GM19467 (cell line): ENCODE results near the gene KIAA1210.
"Not testable (repeated sequence)": the region's sequence is repeated elsewhere in the genome, so short reads cannot be mapped to it uniquely, and the experiment has no call there.

ENCODE experiments used
- ATAC-seq: cut with Tn5 transposase; IDR thresholded peaks from one replicate; pipeline ENCODE4 v1.9.1; 2021; ENCODE audit warnings: mild to moderate bottlenecking, moderate library complexity; ENCODE audit not compliant: unreplicated experiment

The KIAA1210 gene

GRCh38 chrX:119040432-119040831, 87.2 kb downstream of the KIAA1210 start:
- no peak for ATAC-seq

DNA sequence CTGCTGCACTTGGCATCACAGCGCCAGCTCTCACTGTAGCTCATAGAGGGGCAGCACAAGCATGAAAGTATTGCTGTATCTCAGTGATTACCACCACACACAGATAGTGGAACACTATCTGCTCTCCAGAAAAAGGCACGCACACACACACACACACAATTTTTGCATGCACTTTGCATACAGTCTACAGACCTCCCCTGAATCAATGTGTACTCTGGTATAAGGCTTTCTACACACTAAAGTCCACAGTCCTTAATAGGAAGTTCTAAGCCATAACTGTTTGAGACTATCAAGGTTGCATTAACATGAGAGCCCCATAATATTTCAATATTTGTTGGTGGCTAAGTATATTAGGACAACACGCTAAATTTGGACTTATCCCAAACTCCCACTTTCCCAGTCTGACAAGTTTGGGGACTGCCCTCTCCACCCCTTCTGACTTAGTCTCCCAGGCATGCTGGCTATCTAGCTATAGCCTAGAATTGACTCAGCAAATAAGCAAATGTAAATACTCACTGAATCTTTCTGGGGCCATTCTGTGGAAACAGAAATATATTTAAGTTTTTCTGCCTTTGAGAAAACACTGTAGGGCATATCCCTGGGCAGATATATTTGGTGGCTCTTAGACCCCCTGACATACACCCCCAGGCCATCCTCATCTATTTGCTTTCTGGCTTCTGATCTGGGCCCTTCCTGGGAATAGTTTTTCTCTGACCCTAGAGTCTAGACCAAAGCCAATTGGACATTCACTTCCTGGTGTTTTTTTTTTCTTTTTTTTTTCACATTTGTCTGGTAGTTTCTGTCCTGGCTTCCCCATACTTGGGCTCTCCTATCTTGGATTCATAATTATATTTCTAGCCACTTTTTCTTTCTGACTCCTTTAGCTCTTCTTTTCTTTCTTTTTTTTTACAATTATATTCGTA, 91.2 kb downstream of the KIAA1210 start:
- ATAC-seq: no peak

- ATAC-seq: no peak
These were observed 96.6 kb downstream of the KIAA1210 start for GRCh38 chrX:119030990-119031389.

- not testable (repeated sequence) for ATAC-seq
These were observed 98.0 kb downstream of the KIAA1210 start for GRCh38 chrX:119029656-119030055.

DNA sequence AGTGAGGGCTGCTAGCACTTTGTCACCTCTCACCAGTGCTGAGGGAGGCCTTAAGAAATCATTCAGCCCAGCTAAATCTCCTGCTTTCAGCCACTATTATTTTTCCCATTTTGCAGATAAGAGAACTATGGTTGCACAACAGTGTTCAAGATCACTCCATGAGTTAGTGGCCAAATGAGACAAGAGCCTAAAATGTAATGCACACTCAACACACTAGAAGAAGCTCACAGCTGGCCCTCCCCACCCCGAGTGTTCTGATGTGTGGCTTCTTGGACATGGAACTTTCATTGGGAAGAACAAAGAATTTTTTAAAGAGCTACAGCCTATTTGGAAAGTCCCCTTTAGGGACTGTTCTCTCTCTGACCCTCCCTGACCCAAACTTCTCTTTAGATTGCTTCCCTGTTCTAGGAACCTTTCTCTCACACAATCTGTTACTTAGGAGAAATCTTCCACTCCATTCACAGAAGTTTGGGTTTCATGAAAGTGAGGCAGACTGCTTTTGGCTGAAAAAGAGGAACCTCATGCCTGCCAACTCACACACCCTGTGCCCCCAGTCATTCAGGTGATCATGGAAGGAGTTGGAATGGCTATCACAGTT, 98.8 kb downstream of the KIAA1210 start:
- no peak for ATAC-seq
